GM20000 (cell line): ENCODE results near the gene TENM3.

Experiments
- DNase-seq: peaks from one replicate; pipeline ENCODE4 v3.0.0; 2012; ENCODE audit warnings: low spot score
- TF ChIP-seq, protein P1 (sequence below): IDR thresholded peaks from 2 replicates; pipeline ENCODE4 v1.5.1; 2012; ENCODE audit warnings: mild to moderate bottlenecking, control low read depth; ENCODE audit errors: extremely low read depth, missing control alignments

TENM3 gene

DNA sequence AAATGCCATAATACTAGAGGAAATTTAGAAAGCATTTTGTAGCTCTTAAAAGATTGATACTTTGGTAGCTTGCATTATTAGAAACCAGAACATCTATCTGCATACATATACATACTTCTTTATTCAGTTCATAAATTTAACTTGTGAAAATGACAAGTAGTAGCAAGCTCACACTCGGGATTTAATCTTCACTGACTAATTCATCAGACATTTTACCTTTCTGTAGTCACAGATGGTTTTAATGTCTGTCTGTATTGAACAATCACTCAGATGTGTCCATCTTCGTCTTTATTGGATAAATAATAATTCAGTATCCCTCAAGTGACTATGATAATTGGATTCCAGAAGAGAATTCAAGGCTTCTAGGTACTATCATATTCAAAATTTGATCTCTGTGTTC, 232.3 kb downstream of the TENM3 start:
- no peak for DNase-seq
- TF ChIP-seq, protein P1, sequence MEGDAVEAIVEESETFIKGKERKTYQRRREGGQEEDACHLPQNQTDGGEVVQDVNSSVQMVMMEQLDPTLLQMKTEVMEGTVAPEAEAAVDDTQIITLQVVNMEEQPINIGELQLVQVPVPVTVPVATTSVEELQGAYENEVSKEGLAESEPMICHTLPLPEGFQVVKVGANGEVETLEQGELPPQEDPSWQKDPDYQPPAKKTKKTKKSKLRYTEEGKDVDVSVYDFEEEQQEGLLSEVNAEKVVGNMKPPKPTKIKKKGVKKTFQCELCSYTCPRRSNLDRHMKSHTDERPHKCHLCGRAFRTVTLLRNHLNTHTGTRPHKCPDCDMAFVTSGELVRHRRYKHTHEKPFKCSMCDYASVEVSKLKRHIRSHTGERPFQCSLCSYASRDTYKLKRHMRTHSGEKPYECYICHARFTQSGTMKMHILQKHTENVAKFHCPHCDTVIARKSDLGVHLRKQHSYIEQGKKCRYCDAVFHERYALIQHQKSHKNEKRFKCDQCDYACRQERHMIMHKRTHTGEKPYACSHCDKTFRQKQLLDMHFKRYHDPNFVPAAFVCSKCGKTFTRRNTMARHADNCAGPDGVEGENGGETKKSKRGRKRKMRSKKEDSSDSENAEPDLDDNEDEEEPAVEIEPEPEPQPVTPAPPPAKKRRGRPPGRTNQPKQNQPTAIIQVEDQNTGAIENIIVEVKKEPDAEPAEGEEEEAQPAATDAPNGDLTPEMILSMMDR, result no peak

DNA sequence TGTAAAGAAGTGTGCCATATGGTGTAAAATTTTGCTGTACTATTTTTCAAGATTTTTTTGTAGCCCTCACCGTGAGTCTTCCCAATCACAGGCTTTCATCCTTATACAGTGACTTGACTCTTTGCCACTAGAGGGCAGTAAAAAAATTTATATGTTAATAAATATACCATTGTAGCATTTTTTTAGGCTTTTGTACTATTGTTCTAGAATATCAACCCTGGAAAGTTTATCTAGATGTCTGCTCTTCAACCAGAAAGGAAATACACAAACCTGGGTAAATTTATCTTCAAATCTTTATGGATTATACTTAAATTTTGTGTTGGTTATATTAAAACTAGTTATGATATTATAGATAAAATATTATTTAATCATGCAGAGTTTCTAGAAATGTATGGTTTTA, 235.3 kb downstream of the TENM3 start:
- TF ChIP-seq, protein P1, result no peak
- DNase-seq, result peak; percentile 25

DNA sequence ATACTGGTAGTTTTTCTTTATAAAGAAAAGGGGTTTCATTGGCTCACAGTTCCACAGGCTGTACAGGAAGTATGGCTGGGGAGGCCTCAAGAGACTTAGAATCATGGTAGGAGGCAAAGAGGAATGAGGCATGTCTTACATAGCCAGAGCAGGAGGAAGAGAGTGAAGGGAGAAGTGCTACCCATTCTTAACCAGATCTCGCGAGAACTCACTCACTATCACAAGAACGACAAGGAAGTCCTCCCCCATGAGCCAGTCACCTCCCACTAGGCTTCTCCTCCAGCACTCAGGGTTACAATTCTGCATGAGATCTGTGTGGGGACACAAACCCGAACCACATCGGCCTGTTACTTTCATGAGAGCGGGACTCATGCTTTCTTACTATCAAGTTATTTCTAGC, 240.5 kb downstream of the TENM3 start:
- TF ChIP-seq, protein P1, result no peak
- DNase-seq, result no peak

DNA sequence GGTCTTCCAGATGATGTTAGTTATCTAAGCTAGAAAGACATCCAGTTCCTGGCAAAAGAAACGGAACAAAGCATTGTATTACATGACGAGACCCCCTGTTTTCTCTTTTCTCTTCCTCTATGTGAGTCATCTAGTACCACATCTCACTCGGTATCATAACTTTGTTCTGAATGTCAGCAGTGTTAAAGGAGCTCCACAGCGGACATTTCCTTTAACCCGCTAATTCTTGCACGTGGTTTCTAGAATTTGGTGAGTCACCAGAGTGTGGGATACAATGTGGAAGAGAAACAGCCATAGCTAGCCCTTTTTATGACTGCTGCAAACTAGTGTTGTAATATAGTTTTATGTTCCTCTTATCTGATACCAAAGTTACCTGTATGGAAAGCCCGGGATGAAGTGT, 243.7 kb downstream of the TENM3 start:
- no peak for DNase-seq

DNA sequence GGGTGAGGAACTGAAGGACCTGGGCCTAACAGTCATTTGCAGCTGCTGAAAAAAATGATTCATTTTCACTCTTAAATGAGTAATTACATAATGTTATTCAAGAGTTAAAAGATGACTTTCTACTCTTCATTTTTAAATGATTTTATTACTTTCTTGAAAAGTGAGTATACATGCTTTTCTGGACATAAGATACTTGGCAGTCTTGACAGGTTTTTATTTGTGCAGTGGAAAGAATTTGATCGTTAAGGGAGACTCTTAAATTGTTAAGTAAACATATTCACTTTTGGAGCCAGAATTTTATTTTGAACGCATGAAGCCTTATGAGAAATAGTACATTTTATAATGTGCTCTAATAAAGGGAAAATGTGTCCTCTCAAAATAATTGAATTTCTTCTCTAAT, 245.7 kb downstream of the TENM3 start:
- TF ChIP-seq, protein P1, result no peak
- no peak for DNase-seq

More for the DNA sequence above, 243.7 kb downstream of the TENM3 start:
- TF ChIP-seq, protein P1, result no peak

DNA sequence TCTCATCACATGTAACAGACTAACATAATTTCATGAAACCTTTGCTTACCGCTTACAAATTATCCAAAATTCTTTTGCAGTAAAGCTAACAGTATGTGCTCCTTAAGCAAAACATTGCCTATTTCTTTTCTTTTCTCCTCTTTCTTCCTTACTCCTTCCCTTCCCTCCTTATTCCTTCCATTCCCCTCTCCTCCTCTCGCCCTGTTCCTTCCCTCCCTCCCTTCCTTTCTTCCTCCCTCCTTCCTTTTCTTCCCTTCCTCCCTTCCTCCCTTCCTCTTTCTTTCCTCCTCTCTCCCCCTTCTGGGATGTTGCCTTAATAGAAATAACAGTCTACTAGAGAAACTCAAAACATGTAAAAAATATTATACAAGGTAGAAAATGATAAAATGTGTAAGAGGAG, 246.4 kb downstream of the TENM3 start:
- TF ChIP-seq, protein P1, result no peak
- DNase-seq, result no peak

DNA sequence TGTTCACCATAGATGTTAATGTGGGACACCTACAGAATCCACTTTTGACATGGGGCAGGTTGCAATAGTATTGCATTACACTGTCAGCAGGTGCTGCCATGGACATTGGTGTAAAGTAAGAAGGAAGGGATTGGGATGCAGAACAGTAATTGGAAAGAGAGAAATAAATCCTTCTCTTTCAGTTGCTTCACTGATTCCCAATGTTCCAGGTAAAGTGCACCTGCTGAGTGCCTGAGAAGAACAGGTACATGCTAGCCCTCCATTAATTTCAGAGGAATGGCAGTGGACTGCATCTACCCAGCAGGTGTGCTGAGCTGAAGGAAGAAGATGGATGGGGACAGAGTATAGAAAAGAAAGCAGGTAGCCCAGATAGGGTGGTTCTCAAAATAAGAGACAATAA, 248.5 kb downstream of the TENM3 start:
- TF ChIP-seq, protein P1, result no peak
- DNase-seq, result no peak
